Stimulated activated CD8-positive, alpha-beta memory T cell treated with anti-CD3 and anti-CD28 coated beads, Interleukin-15, amount 100 ng/mL, for 1 hour (primary cell): ENCODE measurements around the gene TMEM87A.

Experiments
- DNase-seq: peaks from one replicate; pipeline ENCODE4 v3.0.0-alpha.2; 2020; ENCODE audit warnings: low read depth

The TMEM87A gene

DNA sequence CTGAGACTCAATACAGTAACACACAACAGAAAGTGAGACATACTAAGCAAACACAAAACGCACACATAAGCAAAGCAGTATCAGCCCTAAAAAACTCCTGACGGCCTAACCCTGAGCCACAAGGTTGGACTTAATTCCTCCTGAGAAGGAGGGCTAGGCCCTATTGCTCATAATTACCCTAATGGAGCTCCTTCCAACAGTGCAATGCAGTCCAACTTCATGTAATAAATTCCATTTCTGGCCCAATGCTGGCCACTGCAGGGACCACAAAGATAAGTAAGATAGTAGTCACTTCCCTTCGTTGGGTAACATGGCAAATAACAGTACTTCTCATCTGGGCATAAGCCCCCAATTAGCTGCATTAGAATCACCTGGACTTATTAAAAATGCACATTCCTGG, 69.3 kb downstream of the TMEM87A start:
- DNase-seq, result no peak

DNA sequence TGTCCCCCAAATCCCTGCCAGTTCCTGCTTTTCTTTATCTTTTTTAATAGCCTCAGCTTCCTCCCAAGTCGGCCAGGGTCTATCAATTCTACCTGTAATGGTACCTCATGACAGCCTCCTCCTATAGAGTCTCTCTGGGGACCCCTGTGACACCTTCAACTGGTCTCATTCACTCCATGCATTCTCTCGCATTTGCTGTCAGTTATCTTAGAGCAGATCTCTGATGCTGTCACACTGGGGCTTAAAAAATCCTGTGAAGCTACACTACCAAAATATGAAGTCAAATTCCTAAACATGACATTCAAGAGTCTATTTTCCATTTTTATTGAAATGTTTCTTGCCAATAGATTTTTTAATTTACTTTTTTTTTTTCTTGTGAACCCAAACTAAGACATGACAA, 70.6 kb downstream of the TMEM87A start:
- no peak for DNase-seq

DNA sequence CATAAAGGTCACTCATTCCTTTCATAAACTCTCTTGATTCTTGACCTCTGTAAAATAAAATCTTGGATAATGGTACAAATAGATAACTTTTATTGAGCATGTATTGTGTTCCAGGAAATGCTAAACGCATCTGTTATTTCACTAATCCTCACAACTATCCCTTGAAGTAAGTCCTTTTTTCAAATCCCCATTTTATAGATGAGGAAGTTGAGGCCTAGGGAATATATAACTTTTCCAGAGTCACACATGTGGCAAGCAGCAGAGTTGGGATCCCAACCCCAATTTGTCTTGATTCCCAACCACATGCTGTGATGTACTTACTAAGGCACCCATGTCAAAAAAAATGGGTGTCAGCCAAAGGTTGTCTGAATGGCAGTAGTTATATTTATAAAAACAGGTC, 71.4 kb downstream of the TMEM87A start:
- no peak for DNase-seq

DNA sequence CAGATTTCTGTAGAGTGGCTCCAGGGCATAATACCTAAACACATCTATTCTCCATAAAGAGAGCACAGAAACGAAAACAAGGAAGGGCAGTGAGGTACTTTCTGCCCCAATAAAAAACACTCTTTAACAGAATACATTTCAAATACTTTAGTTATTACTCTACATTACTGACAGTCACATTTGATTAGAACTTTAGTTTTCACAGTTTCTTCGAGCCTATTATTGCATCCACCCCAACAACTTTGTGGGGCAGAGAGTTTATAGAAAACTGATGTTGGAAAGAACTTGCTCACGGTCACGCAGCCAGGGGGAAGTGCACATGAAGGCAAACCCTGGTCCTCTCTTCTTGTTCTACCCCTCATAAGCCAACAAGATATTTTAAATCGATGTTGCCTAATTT, 74.1 kb downstream of the TMEM87A start:
- no peak for DNase-seq

DNA sequence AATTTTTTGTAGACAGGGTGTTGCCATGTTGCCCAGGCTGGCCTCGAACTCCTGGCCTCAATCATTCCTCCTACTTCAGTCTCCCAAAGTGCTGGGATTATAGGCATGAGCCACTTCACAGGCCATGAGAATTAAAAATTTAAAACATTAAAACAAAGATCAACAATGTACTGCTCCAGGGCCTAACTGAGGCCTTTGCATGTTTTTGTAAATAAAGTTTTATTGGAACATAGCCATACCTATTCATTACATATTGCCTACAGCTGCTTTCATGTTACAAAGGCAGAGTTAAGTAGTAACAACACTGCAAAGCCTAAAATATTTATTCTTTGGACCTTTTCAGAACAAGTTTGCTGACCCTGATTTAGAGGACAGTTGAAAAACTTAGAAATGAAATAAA, 74.7 kb downstream of the TMEM87A start:
- no peak for DNase-seq

DNA sequence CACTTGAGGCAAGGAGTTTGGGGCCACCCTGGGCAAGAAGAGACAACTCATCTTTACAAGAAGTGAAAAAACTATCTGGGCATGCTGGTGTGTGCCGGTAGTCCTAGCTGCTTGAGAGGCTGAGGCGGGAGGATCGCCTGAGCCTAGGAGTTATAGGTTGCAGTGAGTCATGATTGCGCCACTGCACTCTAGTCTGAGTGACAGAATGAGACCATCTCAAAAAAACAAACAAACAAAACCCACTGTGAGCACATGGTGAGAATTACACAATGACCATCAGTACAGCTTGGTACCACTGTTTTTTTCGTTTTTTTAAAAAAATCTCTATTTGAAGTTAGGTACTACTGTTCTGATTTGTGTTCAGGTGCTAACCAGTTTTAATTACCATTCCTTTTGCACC, 78.7 kb downstream of the TMEM87A start:
- no peak for DNase-seq

DNA sequence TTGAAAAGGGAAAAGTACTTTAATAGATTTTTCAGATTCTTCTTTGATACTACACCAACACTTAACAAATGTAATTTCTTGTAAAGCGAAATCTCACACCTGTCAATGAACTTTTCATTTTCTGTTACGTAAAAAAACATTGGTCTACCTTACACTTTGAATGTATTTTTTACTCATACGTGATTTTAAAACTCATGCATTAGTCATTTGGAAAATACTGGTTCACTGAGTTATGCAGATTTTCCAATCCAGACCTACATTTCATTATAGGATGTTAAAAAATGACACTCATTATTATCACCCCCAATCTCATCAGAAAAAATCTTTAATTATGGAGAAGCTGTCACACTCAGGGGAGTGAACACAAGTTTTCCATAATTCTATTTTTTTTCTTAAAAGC, 79.8 kb downstream of the TMEM87A start:
- DNase-seq, result no peak

DNA sequence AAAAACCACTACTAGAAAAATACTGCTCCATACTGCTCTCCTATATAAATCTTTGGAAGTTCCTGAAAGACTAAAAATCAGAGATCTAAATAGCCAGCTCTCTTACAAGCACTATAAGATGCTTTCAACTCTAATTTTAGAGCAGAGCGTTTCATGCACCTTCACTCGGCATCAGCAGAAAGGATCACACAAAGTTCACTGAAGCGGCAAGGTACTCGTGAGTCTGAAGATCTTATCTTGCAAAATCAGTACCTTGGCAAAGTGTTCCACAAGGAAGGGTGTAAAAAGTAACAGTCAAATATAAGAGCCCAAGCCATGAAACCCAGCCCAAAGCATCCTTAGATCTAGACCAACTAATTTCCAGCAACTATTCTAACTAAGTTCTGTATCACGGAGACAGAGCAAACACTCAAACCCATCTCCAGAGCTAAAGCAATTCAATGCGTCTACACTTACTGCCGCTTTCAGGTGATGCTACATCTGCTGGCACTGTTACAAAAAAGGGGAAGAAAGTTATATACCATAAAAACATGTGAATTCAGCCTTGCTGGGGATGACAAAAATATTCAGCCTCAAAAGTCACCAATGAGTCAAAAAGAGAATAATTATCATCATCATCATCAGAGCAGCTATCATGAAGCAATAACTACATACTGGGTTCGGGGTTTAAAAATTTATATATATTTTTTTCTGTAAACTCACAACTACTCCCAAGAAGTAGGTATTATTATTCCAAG, 81.5 kb downstream of the TMEM87A start:
- no peak for DNase-seq

DNA sequence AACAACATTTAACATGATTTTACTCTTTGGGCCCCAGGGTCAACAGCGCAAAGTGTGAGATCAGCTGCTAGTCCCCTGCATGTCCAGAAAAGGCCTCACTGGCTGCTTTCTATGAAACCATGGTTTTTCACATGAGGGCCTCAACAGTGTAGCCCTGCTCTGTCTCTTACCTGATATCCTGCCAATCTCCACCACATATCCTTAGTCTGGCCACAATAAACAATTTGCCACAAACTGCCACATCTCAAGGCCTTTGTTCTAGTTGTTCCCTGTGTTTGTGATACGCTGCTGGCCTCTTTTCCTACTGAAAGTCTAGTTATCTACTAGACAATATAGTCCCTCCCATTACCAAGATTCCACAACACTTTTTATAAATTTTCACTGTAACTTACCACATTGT, 82.9 kb downstream of the TMEM87A start:
- DNase-seq, result no peak

DNA sequence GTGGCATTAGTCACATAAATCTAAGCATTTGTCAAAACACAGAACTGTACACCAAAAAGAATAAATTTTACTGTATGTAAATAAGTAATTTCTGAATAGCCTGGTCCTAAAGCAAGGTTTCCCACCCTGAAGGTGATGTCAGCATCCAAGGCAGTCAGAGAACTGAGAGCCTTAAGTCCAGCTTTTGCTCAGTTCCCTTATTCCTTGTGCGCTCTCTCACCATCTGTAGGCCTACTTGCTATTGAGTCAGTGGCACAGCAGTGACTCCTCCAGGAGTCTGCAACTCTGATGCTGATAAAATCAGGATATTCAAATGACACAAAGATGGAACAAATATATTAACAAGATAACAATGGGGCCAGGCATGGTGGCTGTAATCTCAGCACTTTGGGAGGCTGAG, 87.4 kb downstream of the TMEM87A start:
- no peak for DNase-seq

DNA sequence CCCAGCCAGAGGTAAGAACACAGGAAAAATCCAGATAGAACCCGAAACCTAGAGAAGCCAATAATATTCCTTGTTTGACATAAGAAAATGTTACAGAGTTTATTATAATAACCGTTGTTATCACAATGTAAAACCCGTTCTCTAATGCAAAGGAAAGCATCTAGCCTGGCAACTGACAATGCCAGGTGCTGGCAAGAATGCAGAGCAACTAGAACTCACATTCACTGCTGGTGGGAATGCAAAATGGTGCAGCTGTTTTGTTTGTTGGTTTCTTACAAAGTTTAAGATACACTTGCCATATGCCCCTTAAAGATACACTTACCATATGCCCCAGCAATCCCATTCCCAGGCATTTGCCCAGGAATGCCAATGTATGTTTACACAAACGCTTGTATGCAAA, 88.5 kb downstream of the TMEM87A start:
- no peak for DNase-seq

DNA sequence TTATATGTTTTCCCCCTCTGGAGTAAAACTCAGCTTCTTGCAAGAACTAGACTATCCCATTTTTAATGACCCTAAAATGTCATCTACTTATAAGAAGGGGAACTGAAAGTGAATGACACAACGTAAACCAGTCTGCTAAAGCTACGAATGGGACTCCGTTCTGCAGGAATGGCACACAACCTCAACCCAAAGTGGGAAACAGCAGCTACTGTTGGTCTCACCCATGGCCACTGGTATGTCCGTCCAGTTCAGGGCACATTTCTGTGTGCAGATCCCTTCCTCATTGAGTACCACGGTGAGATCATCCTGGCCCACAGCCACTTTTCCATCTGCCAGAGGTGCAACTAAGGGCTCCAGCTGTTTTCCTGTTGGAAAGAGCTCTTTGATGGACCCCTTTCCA, 88.9 kb downstream of the TMEM87A start:
- DNase-seq, result no peak

DNA sequence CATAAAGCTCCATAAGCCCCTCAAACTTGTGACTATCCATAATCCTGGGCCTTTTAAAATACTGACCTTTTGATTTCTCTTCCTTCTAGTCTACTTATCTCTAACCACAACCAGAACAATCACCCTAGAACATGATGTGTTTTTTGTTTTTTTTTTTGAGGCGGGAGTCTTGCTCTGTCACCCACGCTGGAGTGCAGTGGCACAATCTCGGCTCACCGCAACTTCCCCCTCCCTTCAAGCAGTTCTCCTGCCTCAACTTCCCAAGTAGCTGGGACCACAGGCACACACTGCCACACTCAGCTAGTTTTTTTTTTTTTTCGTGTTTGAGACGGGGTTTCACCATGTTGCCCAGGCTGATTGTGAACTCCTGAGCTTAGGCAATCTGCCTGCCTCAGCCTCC, 90.3 kb downstream of the TMEM87A start:
- DNase-seq, result no peak

DNA sequence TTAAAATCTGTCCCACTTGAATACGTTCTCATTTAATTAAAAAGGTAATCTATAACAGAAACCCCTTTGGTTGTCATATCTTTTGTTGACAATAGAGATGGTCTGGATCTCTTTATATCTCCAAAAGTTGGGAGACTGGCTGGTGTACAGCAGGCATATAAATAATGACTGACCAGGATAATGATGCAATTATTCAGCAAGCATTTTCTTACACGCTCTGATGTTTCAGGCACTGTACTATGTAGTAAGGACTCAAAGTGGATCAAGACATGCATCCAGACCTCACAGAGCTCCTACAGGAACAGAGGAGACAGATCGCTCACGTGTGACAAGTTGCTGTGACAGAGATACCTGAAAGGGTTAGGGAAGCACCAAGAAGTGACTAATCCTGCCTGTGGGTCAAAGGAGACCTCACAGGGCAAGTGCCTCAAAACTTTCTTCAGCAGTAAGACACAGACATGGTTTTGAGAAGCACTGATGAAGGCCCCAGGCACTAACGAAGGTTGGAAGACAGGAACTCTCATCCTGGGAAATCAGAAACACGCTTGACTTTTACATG, 90.8 kb downstream of the TMEM87A start:
- no peak for DNase-seq

DNA sequence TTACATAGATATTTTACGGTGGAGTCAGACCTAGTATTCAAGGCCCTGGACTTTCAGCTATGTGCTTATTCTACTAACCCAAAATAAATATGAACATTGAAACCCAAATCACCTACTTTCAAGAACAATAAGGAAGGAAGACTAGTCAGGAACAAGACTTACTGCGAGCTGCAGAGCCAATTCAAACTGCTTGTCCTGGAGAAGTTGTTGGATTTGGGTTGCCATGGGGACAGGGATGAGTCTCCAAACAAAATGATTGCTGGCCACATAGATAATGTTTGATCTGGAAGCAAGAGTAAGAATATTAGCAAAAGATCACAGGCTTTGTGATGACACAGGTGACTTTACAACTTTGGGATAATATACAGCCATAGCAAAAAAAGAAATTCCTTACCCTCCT, 95.2 kb downstream of the TMEM87A start:
- DNase-seq, result no peak

DNA sequence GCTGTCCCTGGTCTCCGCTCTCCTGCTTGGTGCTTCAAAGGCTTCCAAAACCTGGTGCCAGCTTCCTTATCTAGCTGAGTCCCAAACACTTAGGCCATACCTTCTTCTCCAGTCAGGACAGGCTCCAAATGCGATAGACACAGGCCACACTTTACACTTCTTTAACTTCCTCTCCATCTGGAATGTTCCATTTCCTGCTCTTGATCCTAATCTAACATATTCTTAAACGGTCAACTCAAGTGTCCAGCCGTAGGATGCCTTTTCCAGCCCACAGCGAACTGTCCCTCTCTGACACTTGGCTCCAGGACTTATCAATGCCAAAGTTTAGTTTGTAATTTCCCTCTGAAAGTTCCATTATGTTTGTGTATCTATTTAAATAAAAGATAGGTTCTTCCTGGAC, 97.6 kb downstream of the TMEM87A start:
- DNase-seq, result no peak

DNA sequence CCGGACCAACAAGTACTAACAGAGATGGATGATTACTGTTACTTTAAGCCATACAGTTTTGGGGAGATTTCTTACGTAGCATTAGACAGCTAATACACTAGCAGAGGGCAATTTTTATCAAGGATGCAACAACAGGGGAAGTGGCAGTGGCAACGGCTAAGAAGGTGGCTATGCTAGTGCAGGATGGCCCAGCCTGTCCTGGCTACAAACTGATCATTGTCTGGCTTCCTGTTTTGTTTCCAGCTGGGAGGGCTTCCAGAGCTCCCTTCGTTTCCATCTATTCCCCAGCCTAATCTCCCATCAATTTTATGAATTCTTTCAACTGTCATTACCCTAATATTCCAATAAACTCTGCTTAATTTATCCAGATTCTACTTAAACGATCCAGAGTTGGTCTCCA, 100.8 kb downstream of the TMEM87A start:
- DNase-seq, result no peak

DNA sequence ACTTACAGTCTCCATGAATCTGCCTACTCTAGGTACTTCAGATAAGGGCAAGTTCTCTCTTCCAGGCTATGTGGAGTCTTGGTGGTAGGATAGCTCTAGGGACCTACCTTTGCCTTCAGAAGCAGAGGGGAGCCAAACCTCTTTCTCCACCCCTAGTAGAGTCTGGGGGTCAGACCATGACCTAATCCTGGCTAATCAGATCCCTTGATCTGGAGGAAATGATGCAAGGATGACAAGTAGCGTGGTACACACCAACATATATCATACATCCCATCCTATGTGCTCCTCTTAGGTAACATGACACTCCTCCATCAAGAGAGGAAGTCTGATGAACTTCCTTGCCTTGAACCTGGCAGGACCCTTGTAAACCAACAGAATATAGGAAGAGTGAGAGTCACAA, 101.4 kb downstream of the TMEM87A start:
- DNase-seq, result no peak

DNA sequence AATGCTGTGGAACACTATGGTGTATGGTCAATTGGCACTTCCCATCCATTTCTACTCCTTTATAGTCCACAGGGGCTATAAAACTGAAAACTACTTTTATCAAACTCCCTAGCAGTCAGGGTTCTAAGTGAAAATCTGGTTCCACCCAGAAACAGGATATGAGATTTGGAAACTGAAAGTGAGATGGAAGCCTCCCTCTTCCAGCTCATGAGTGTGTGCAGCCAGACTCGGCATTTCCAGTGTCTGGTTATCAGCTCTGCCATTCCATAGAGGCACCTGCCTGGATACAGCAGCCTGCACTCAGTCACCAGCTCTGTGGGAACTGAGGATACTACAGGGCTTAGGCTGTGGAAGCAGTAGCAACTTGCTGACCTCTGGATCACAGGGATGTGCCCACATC, 102.1 kb downstream of the TMEM87A start:
- no peak for DNase-seq

DNA sequence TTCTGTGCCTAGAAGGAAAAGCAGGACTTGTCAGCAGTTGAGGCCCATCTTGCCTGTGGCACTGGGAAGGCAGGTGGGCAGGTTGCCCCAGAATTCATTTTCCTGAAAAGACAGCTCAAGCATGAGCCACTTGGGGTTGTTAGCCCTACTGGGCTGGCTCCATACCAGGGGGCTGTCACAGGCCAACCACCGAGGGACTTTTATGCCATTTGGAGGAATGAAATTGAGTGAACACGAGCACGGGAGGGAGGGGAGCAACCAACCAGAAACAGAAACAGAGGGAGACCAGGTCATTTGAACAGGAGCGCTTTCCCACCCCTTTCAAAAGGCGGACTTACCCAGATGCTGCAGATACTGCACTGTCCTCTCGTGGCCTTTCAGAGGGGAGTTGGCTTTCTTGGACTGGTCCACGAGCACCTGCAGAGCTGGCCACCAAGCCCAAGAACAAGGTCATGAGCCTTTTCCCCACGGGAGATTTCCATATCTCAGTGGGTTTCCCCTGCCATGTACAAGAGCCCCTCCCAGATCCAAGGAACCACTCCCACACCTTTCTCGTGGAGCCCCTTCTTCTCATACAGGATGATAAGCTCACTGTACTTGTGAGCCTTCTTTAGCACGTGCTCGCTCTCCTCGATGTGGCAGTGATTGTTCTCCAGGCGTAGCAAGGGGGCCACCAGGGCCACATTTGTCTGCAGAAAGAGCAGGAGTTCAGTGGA, 106.8 kb downstream of the TMEM87A start:
- no peak for DNase-seq

DNA sequence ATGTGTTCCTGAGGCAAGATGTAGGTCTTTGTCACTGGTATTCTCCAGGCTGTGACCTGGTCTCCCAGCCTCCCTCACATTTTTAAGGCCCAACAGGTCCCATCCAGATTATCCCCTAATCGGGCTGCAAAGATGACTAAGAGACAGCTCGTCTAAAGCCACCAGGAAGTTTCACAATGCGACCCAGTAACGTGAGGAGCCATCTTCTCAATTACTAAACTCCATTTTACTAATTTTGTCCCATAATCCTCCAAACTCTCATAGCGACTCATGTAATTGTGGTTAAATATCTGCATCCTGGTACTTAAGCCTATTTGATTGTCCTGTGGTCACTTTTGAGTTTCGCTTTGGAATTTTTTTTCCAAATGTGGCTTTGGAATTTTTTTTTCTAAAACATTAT, 108.1 kb downstream of the TMEM87A start:
- no peak for DNase-seq

DNA sequence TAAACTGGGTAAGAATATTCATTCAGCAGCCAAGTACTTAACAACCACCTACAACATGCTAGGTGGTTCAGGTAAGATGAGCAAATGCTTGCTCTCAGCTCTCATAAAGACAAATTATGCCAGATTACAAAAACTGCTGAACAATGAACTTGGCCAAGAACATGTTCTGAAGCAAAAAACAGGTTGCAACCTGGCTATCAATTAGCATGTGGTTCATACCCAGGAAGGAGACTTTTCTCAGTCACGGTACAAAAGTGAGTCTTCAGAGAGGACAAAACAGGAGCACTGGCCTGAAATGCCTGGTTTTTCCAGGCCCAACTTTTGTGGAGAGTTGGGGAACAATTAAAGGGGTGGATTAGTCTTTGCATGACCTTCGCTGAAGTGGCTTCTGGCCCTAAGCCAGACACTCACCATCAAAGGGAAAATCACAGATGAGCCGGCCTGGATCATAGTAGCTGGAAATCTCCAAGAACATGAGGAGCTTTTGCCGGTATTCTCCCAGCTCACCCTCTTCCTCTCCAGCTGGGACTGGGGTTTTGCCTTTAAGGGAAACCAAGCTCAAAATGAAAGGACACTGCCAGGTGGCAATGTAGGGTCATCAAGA, 109.2 kb downstream of the TMEM87A start:
- DNase-seq, result no peak

DNA sequence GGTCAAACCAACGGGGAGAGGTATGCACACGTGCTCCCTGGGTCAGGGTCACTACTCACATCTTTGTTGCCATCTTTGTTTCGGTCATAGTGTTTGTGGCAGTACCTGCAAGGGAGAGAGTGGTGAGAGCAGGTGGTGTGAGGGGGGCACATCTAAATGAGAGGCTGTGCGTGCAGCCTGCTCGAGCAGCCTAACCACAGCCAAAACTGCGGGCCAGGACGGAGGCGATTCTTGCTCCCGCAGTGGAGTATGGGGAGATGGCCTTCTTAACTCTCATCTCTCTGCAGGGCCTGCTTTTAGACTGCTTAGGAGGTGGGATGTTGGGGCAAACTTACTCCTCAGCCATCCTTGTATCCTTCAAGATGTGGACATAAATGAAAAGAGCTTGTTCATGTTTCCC, 109.9 kb downstream of the TMEM87A start:
- no peak for DNase-seq
